Mesenchymal stem cell (in vitro differentiated cells and primary cell): ENCODE results near the gene RBP7.

Source experiments
- DNase-seq: peaks from one replicate; pipeline ENCODE4 v3.0.0-alpha.2; 2013
- H2AFZ ChIP-seq: one replicate; pipeline ENCODE4 v1.6.1; 2013; ENCODE audit warnings: low read depth, mild to moderate bottlenecking, control low read depth, inconsistent platforms, low read length, moderate library complexity
- H2AK5ac ChIP-seq: 2 replicates; pipeline ENCODE4 v1.6.1; 2013; ENCODE audit warnings: low read length, moderate library complexity, mild to moderate bottlenecking, inconsistent platforms; ENCODE audit not compliant: severe bottlenecking
- H2BK120ac ChIP-seq: one replicate; pipeline ENCODE4 v1.6.1; 2013; ENCODE audit warnings: low read depth, mild to moderate bottlenecking, inconsistent platforms, low read length, moderate library complexity
- H2BK12ac ChIP-seq, 2 experiments: one replicate each; pipeline ENCODE4 v1.6.1; 2013; ENCODE audit warnings: inconsistent platforms in 2 of 2, low read length in 2 of 2, mild to moderate bottlenecking in 2 of 2, moderate library complexity in 2 of 2, control low read depth in 1 of 2
- H2BK15ac ChIP-seq: one replicate; pipeline ENCODE4 v1.6.1; 2013; ENCODE audit warnings: mild to moderate bottlenecking, low read depth, inconsistent platforms; ENCODE audit not compliant: poor library complexity, severe bottlenecking
- H2BK5ac ChIP-seq: 2 replicates; pipeline ENCODE4 v1.6.1; 2013; ENCODE audit warnings: low read depth, mild to moderate bottlenecking, low read length, control low read depth, inconsistent platforms; ENCODE audit not compliant: poor library complexity, severe bottlenecking
- H3K14ac ChIP-seq, 2 experiments: one replicate each; pipeline ENCODE4 v1.6.1; 2013; ENCODE audit warnings: inconsistent platforms in 2 of 2, low read length in 2 of 2, control low read depth in 1 of 2, mild to moderate bottlenecking in 1 of 2, moderate library complexity in 1 of 2
- H3K18ac ChIP-seq, 2 experiments: one replicate each; pipeline ENCODE4 v1.6.1; 2013; ENCODE audit warnings: inconsistent platforms in 2 of 2, low read length in 2 of 2, control low read depth in 1 of 2, low read depth in 1 of 2, mild to moderate bottlenecking in 1 of 2
- H3K23ac ChIP-seq, 2 experiments: one replicate each; pipeline ENCODE4 v1.6.1; 2013; ENCODE audit warnings: inconsistent platforms in 2 of 2, low read length in 2 of 2, mild to moderate bottlenecking in 2 of 2, moderate library complexity in 2 of 2, control low read depth in 1 of 2
- H3K27ac ChIP-seq: 2 replicates; pipeline ENCODE4 v1.5.1; 2013; ENCODE audit warnings: mild to moderate bottlenecking, moderate library complexity, low read length, control low read depth, inconsistent platforms; ENCODE audit not compliant: poor library complexity, severe bottlenecking
- H3K27me3 ChIP-seq, 2 experiments: 2 replicates each; pipeline versions ENCODE4 v1.6.1 to v1.7.0; 2013; ENCODE audit warnings: low read length in 2 of 2, mild to moderate bottlenecking in 2 of 2, moderate library complexity in 2 of 2, control low read depth in 1 of 2, inconsistent platforms in 1 of 2; ENCODE audit not compliant: control insufficient read depth in 1 of 2, insufficient read depth in 1 of 2
- H3K36me3 ChIP-seq, 2 experiments: 2 replicates each; pipeline versions ENCODE4 v1.6.1 to v1.7.0; 2013; ENCODE audit warnings: low read length in 2 of 2, control low read depth in 1 of 2, inconsistent platforms in 1 of 2, low read depth in 1 of 2, mild to moderate bottlenecking in 1 of 2; ENCODE audit not compliant: insufficient read depth in 2 of 2, control insufficient read depth in 1 of 2
- H3K4ac ChIP-seq, 2 experiments: one replicate each; pipeline ENCODE4 v1.6.1; 2013; ENCODE audit warnings: inconsistent platforms in 2 of 2, low read length in 2 of 2, mild to moderate bottlenecking in 2 of 2, moderate library complexity in 2 of 2, control low read depth in 1 of 2, low read depth in 1 of 2
- H3K4me1 ChIP-seq: 2 replicates; pipeline ENCODE4 v1.6.1; 2013; ENCODE audit warnings: low read depth, low read length, control low read depth; ENCODE audit not compliant: control insufficient read depth, insufficient read depth
- H3K4me2 ChIP-seq: 2 replicates; pipeline ENCODE4 v1.6.1; 2013; ENCODE audit warnings: low read length, mild to moderate bottlenecking, inconsistent platforms; ENCODE audit not compliant: poor library complexity, severe bottlenecking
- H3K4me3 ChIP-seq, 2 experiments: 2 replicates each; pipeline versions ENCODE4 v1.5.1 to v1.7.0; 2013; ENCODE audit warnings: low read length in 2 of 2, mild to moderate bottlenecking in 2 of 2, control low read depth in 1 of 2, low read depth in 1 of 2; ENCODE audit not compliant: insufficient read depth in 1 of 2
- H3K79me1 ChIP-seq: replicated peaks from 2 replicates; pipeline ENCODE4 v1.6.1; 2013; ENCODE audit warnings: mild to moderate bottlenecking, control low read depth, low read length, inconsistent platforms; ENCODE audit not compliant: poor library complexity, severe bottlenecking
- H3K9ac ChIP-seq: 2 replicates; pipeline ENCODE4 v1.7.0; 2013; ENCODE audit warnings: mild to moderate bottlenecking, low read length, moderate library complexity
- H3K9me3 ChIP-seq: 2 replicates; pipeline ENCODE4 v1.7.0; 2013; ENCODE audit warnings: mild to moderate bottlenecking, low read length; ENCODE audit not compliant: control insufficient read depth
- H4K8ac ChIP-seq: one replicate; pipeline ENCODE4 v1.6.1; 2013; ENCODE audit warnings: inconsistent platforms, mild to moderate bottlenecking, low read length, moderate library complexity
- H4K91ac ChIP-seq: one replicate; pipeline ENCODE4 v1.6.1; 2013; ENCODE audit warnings: mild to moderate bottlenecking, low read length, inconsistent platforms
- WGBS: methylation state at CpG from one replicate; pipeline ENCODE4 v1.1.7; 2013; ENCODE audit warnings: mixed read lengths; 5-methylcytosine and 5-hydroxymethylcytosine counted together

Gene RBP7

GRCh38 chr1:10057343-10057742 is 60.3 kb downstream of the RBP7 start:
- Histone ChIP-seq H3K23ac (no peak overlapping the region), H4K91ac (no peak overlapping the region), H2AFZ (no peak overlapping the region), H2AK5ac (no peak overlapping the region), H3K4me1 (peaks cover 20% of the 10 kb centered on the region), H3K79me1 (peaks cover 36% of the 10 kb centered on the region), H3K4me2 (no peak overlapping the region), H3K36me3 (peaks cover 12 to 15% of the 10 kb centered on the region in 2 experiments), H2BK15ac (no peak overlapping the region), H2BK12ac (no peak overlapping the region), H4K8ac (no peak overlapping the region), H2BK5ac (no peak overlapping the region), H2BK120ac (no peak overlapping the region), H3K4ac (no peak overlapping the region), H3K9me3 (no peaks in the 10 kb centered on the region), H3K27me3 (no peaks in the 10 kb centered on the region), H3K18ac (no peak overlapping the region), H3K4me3 (no peak overlapping the region), H3K9ac (peak overlapping the region; percentile 66), H3K14ac (no peak overlapping the region), H3K27ac (no peak overlapping the region)
- 40% methylated on average over 1 of the region's 4 CpGs for WGBS
- DNase-seq, result peak; percentile 75

GRCh38 chr1:10057796-10058195 is 60.8 kb downstream of the RBP7 start:
- H2BK15ac ChIP-seq, result no peak overlapping the region
- no peak overlapping the region for H3K4me2 ChIP-seq
- H2AK5ac ChIP-seq, result peak overlapping the region; percentile 58
- peaks cover 12 to 15% of the 10 kb centered on the region in 2 experiments for H3K36me3 ChIP-seq
- 90% methylated on average over 5 of the region's 5 CpGs for WGBS
- no peaks in the 10 kb centered on the region for H3K9me3 ChIP-seq
- H3K27me3 ChIP-seq, result no peaks in the 10 kb centered on the region
- H3K18ac ChIP-seq, result peak overlapping the region; percentile 26 to 58
- H3K79me1 ChIP-seq, result peaks cover 32% of the 10 kb centered on the region
- DNase-seq, result no peak
- H2BK5ac ChIP-seq, result no peak overlapping the region
- H3K14ac ChIP-seq, result no peak overlapping the region
- no peak overlapping the region for H3K4ac ChIP-seq
- H2BK120ac ChIP-seq, result no peak overlapping the region
- H3K27ac ChIP-seq, result no peak overlapping the region
- peak overlapping the region in 1 of 2 experiments; percentile 8 for H2BK12ac ChIP-seq
- peak overlapping the region; percentile 19 for H4K8ac ChIP-seq
- H4K91ac ChIP-seq, result no peak overlapping the region
- H3K4me3 ChIP-seq, result no peak overlapping the region
- H3K4me1 ChIP-seq, result peaks cover 20% of the 10 kb centered on the region
- H3K9ac ChIP-seq, result peak overlapping the region; percentile 66
- no peak overlapping the region for H2AFZ ChIP-seq
- no peak overlapping the region for H3K23ac ChIP-seq

DNA sequence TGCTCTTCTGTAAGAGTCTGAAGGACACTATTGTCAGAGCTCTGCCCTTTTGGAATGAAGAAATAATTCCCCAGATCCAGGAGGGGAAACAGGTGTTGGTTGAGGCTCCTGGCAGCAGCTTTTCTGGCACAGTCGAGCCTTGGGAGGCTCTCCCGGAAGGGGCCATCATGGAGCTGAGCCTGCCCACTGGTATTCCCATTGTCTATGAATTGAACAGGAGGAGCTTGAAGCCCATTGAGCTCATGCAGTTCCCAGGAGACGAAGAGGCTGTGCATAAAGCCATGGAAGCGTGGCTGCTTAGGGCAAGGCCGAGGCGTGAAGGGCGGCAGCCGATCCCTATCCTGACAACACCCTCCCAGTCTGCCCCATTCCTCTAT is 62.3 kb downstream of the RBP7 start:
- Histone ChIP-seq H3K4me1 (peaks cover 20% of the 10 kb centered on the region), H4K8ac (no peak overlapping the region), H4K91ac (peak overlapping the region; percentile 34), H3K4ac (no peak overlapping the region), H3K36me3 (peaks cover 12 to 15% of the 10 kb centered on the region in 2 experiments), H3K4me3 (no peak overlapping the region), H3K9ac (no peak overlapping the region), H3K23ac (no peak overlapping the region), H2BK5ac (no peak overlapping the region), H3K79me1 (peaks cover 30% of the 10 kb centered on the region), H2BK120ac (no peak overlapping the region), H2BK12ac (peak overlapping the region in 1 of 2 experiments; percentile 29), H3K4me2 (no peak overlapping the region), H2BK15ac (no peak overlapping the region), H3K27me3 (no peaks in the 10 kb centered on the region), H3K14ac (no peak overlapping the region), H3K27ac (no peak overlapping the region), H2AK5ac (no peak overlapping the region), H3K9me3 (no peaks in the 10 kb centered on the region), H2AFZ (no peak overlapping the region), H3K18ac (peak overlapping the region in 1 of 2 experiments; percentile 63)
- DNase-seq, result no peak
- WGBS, result 98% methylated on average over 8 of the region's 8 CpGs

GRCh38 chr1:10060311-10061100 is 63.5 kb downstream of the RBP7 start:
- Histone ChIP-seq H3K9me3 (no peaks in the 10 kb centered on the region), H2AFZ (no peak overlapping the region), H4K91ac (no peak overlapping the region), H3K4me2 (no peak overlapping the region), H3K14ac (no peak overlapping the region), H3K36me3 (peaks cover 12 to 15% of the 10 kb centered on the region in 2 experiments), H3K4me1 (peaks cover 19% of the 10 kb centered on the region), H3K27me3 (no peaks in the 10 kb centered on the region), H3K18ac (no peak overlapping the region), H2BK12ac (no peak overlapping the region), H2AK5ac (no peak overlapping the region), H3K27ac (no peak overlapping the region), H3K4ac (no peak overlapping the region), H2BK5ac (no peak overlapping the region), H4K8ac (no peak overlapping the region), H3K9ac (no peak overlapping the region), H3K4me3 (no peak overlapping the region), H2BK120ac (no peak overlapping the region), H3K79me1 (peaks cover 27% of the 10 kb centered on the region), H3K23ac (no peak overlapping the region), H2BK15ac (no peak overlapping the region)
- WGBS, result 93% methylated on average over 6 of the region's 8 CpGs
- DNase-seq, result no peak
